GM23338 (cell line): ENCODE results near the gene ATP5MG. TPM values are rescaled to one million over a fixed set of nuclear protein-coding genes. Genes with fewer than 3 reads are reported as not detected.
"Not testable (repeated sequence)": the region's sequence is repeated elsewhere in the genome, so short reads cannot be mapped to it uniquely, and the experiment has no call there.

ENCODE experiments used
- ATAC-seq: fragments of 200-7000 bp; cut with Tn5 transposase; 3 replicates; pipeline ENCODE4 v1.9.1; 2020
- DNase-seq: peaks from one replicate; pipeline ENCODE4 v3.0.0-alpha.2; 2015; ENCODE audit warnings: low spot score
- H2AFZ ChIP-seq: fragments of 200-600 bp; sonication (generic); 2 replicates; pipeline ENCODE4 v1.8.0; 2016; ENCODE audit warnings: antibody characterized with exemption, mild to moderate bottlenecking, moderate library complexity
- H3F3A ChIP-seq: fragments of 200-600 bp; sonication (generic); replicated peaks from 2 replicates; pipeline ENCODE4 v1.8.0; 2017; ENCODE audit warnings: antibody characterized with exemption, mixed run types, low read depth
- H3K27ac ChIP-seq: fragments of 200-600 bp; sonication (generic); 2 replicates; pipeline ENCODE4 v1.6.1; 2016; ENCODE audit warnings: low read depth
- H3K27me3 ChIP-seq: fragments of 200-600 bp; sonication (generic); 2 replicates; pipeline ENCODE4 v1.8.0; 2016; ENCODE audit warnings: mild to moderate bottlenecking, mixed run types, moderate library complexity; ENCODE audit not compliant: insufficient read depth
- H3K36me3 ChIP-seq: fragments of 200-600 bp; sonication (generic); 2 replicates; pipeline ENCODE4 v1.8.0; 2016; ENCODE audit warnings: mild to moderate bottlenecking; ENCODE audit not compliant: insufficient read depth
- H3K4me1 ChIP-seq: fragments of 200-600 bp; sonication (generic); 2 replicates; pipeline ENCODE4 v1.8.0; 2016; ENCODE audit warnings: mild to moderate bottlenecking, moderate library complexity; ENCODE audit not compliant: insufficient read depth
- H3K4me2 ChIP-seq: fragments of 200-600 bp; sonication (generic); 2 replicates; pipeline ENCODE4 v1.7.1; 2017; ENCODE audit warnings: mixed run types
- H3K4me3 ChIP-seq: fragments of 200-600 bp; sonication (generic); 2 replicates; pipeline ENCODE4 v1.6.1; 2016; ENCODE audit warnings: mixed run types
- H3K79me2 ChIP-seq: fragments of 200-600 bp; sonication (generic); replicated peaks from 2 replicates; pipeline ENCODE4 v1.8.0; 2017; ENCODE audit warnings: mild to moderate bottlenecking; ENCODE audit not compliant: insufficient read depth
- H3K9me2 ChIP-seq: fragments of 200-600 bp; sonication (generic); 2 replicates; pipeline ENCODE4 v1.8.0; 2017; ENCODE audit not compliant: insufficient read depth
- H4K20me1 ChIP-seq: fragments of 200-600 bp; sonication (generic); replicated peaks from 2 replicates; pipeline ENCODE4 v1.8.0; 2017; ENCODE audit warnings: mild to moderate bottlenecking; ENCODE audit not compliant: insufficient read depth
- H3K27ac Mint-ChIP-seq: 2 replicates; pipeline ENCODE4 v1.8.0; 2020; ENCODE audit warnings: inconsistent platforms, mild to moderate bottlenecking, moderate library complexity, mixed read lengths
- H3K27me3 Mint-ChIP-seq: 3 replicates; pipeline ENCODE4 v1.8.0; 2022; ENCODE audit warnings: low read depth, mild to moderate bottlenecking, moderate library complexity, mixed read lengths, inconsistent platforms; ENCODE audit not compliant: insufficient read depth, poor library complexity
- H3K36me3 Mint-ChIP-seq: 3 replicates; pipeline ENCODE4 v1.8.0; 2021; ENCODE audit warnings: low read depth, mild to moderate bottlenecking, inconsistent platforms, moderate library complexity, mixed read lengths
- H3K4me1 Mint-ChIP-seq: 3 replicates; pipeline ENCODE4 v1.8.0; 2020; ENCODE audit warnings: mild to moderate bottlenecking, inconsistent platforms, mixed read lengths
- H3K4me3 Mint-ChIP-seq: 3 replicates; pipeline ENCODE4 v1.8.0; 2021; ENCODE audit warnings: moderate library complexity, mild to moderate bottlenecking, inconsistent platforms, mixed read lengths
- H3K9me3 Mint-ChIP-seq: 3 replicates; pipeline ENCODE4 v1.8.0; 2020; ENCODE audit warnings: moderate library complexity, mild to moderate bottlenecking, inconsistent platforms, mixed read lengths
- CREB1 ChIP-seq: fragments of 250-450 bp; sonication (Bioruptor Pico); IDR thresholded peaks from 2 replicates; pipeline ENCODE4 v1.5.0; 2020; ENCODE audit warnings: low read depth, mild to moderate bottlenecking, moderate library complexity
- ETS1 ChIP-seq: IDR thresholded peaks from 2 replicates; pipeline ENCODE4 v1.6.1; 2016; ENCODE audit warnings: antibody characterized with exemption
- EZH2 ChIP-seq: fragments of 200-600 bp; sonication (generic); IDR thresholded peaks from one replicate; pipeline ENCODE4 v1.8.0; 2017; ENCODE audit warnings: antibody characterized with exemption, mild to moderate bottlenecking, low read depth; ENCODE audit not compliant: unreplicated experiment
- EZH2phosphoT487 ChIP-seq: fragments of 200-600 bp; sonication (generic); IDR thresholded peaks from one replicate; pipeline ENCODE4 v1.8.1; 2018; ENCODE audit warnings: antibody characterized with exemption; ENCODE audit not compliant: unreplicated experiment
- JUNB ChIP-seq: IDR thresholded peaks from one replicate; pipeline ENCODE4 v1.6.1; 2016; ENCODE audit warnings: antibody characterized with exemption; ENCODE audit not compliant: unreplicated experiment
- NANOG ChIP-seq: IDR thresholded peaks from 2 replicates; pipeline ENCODE4 v1.6.1; 2016; ENCODE audit warnings: antibody characterized with exemption, borderline replicate concordance
- STAT1 ChIP-seq: IDR thresholded peaks from one replicate; pipeline ENCODE4 v1.6.1; 2016; ENCODE audit warnings: antibody characterized with exemption; ENCODE audit not compliant: unreplicated experiment
- ZNF114 ChIP-seq: fragments of 250-450 bp; sonication (Bioruptor Pico); IDR thresholded peaks from 2 replicates; pipeline ENCODE4 v1.5.0; 2020; ENCODE audit warnings: mild to moderate bottlenecking, moderate library complexity
- ZNF331 ChIP-seq: fragments of 250-450 bp; sonication (Bioruptor Pico); IDR thresholded peaks from 2 replicates; pipeline ENCODE4 v1.5.0; 2020; ENCODE audit warnings: low read depth, mild to moderate bottlenecking, moderate library complexity
- ZNF462 ChIP-seq: fragments of 250-450 bp; sonication (Bioruptor Pico); IDR thresholded peaks from 2 replicates; pipeline ENCODE4 v1.5.0; 2020; ENCODE audit warnings: mild to moderate bottlenecking, moderate library complexity
- polyA plus RNA-seq: library from polyadenylated mRNA; unstranded; fragments of >200 nt; fragmentation: Nextera tagmentation; extraction: Ambion mirVana; gene quantifications from 2 replicates; pipeline ENCODE4 v1.2.1, GENCODE V29; 2016
- total RNA-seq: library from RNA; depleted of rRNA; stranded (reverse); fragments of >200 nt; shearing (Covaris generic); gene quantifications from 2 replicates; pipeline ENCODE4 v1.2.3, GENCODE V29; 2014
- TF ChIP-seq, protein P1 (sequence below): IDR thresholded peaks from one replicate; pipeline ENCODE4 v1.6.1; 2018; ENCODE audit warnings: antibody characterized with exemption; ENCODE audit not compliant: unreplicated experiment

Gene ATP5MG
- total and polyA plus RNA-seq, 2 experiments from 2014 or later = 41.7 to 987 TPM

DNA sequence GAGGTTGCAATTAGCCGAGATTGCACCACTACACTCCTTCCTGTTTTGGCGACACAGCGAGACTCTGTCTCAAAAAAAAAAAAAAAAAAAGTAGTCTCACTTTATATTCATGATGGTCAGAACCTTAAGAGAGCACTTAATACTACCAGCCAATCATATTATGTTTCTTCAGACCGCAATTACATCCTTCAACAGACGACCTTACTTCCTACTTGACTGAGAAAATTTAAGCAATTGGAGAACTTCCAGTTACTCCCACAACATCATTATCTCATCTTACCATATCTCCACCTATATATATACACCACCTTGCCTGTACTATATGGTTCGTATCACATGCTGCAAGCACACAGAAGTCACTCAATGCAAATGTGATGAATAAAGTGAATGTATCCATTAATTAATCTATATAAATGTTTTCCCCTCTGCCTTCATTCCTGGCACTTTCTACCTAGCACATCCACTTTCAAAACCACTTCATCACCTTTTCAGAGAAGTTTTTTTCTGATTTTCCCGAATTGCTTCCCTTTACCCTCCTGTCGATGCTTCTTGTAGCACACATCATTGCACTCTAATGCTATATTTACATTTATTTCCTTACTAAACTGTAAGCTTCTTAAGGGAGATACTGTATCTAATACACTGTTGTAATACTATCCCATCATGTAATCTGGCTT, 13.8 kb downstream of the ATP5MG start (continued):
- TF ChIP-seq, protein P1, sequence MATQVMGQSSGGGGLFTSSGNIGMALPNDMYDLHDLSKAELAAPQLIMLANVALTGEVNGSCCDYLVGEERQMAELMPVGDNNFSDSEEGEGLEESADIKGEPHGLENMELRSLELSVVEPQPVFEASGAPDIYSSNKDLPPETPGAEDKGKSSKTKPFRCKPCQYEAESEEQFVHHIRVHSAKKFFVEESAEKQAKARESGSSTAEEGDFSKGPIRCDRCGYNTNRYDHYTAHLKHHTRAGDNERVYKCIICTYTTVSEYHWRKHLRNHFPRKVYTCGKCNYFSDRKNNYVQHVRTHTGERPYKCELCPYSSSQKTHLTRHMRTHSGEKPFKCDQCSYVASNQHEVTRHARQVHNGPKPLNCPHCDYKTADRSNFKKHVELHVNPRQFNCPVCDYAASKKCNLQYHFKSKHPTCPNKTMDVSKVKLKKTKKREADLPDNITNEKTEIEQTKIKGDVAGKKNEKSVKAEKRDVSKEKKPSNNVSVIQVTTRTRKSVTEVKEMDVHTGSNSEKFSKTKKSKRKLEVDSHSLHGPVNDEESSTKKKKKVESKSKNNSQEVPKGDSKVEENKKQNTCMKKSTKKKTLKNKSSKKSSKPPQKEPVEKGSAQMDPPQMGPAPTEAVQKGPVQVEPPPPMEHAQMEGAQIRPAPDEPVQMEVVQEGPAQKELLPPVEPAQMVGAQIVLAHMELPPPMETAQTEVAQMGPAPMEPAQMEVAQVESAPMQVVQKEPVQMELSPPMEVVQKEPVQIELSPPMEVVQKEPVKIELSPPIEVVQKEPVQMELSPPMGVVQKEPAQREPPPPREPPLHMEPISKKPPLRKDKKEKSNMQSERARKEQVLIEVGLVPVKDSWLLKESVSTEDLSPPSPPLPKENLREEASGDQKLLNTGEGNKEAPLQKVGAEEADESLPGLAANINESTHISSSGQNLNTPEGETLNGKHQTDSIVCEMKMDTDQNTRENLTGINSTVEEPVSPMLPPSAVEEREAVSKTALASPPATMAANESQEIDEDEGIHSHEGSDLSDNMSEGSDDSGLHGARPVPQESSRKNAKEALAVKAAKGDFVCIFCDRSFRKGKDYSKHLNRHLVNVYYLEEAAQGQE = no peak
- no peak for TF ChIP-seq ETS1
- TF ChIP-seq ZNF114 = no peak
- TF ChIP-seq CREB1 (CRISPR knock-in tag) = no peak
- no peak for TF ChIP-seq EZH2
- no peak for TF ChIP-seq JUNB
- no peak for TF ChIP-seq NANOG
- TF ChIP-seq EZH2phosphoT487 = no peak
- TF ChIP-seq STAT1 = no peak

DNA sequence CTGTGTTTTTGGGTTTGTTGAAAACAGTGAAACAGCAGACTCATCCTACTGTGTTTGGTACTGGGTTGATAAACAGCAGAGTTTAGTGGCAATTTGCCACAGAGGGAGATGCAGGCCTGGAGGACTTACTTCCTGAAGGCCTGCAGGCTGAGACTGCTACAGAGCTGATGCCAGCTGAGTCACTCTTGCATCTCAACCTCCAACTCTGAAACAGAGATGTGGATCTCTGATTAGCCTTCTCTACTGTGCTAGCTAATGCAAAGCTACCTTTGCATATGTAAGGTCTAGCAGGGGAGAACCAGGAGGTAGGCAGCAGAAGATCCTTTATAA, 14.3 kb downstream of the ATP5MG start:
- no peak for TF ChIP-seq ZNF331 (CRISPR knock-in tag)
- TF ChIP-seq ZNF114 = no peak
- no peak for TF ChIP-seq STAT1
- TF ChIP-seq ZNF462 = peak; percentile 99
- DNase-seq (peak; percentile 76), ATAC-seq (peak; percentile 96)
- 0 out of 2 replicates have a peak overlapping the region, but pooled peaks have one; percentile 8 for H3K4me3 ChIP-seq
- Mint-ChIP-seq H3K27ac (no peak overlapping the region), H3K4me3 (no peak overlapping the region), H3K4me1 (peaks cover 10% of the 10 kb centered on the region), H3K9me3 (no peaks in the 10 kb centered on the region), H3K36me3 (no peaks in the 10 kb centered on the region), H3K27me3 (peaks cover 2% of the 10 kb centered on the region)
- H2AFZ ChIP-seq = no peak overlapping the region
- peak overlapping the region; percentile 59 for H3K4me2 ChIP-seq
- peaks cover 5% of the 10 kb centered on the region; the same call in 1 of the 2 replicates for H3F3A ChIP-seq
- no peaks in the 10 kb centered on the region for H3K27me3 ChIP-seq
- H3K4me1 ChIP-seq = peaks cover 12% of the 10 kb centered on the region
- H3K27ac ChIP-seq = peak overlapping the region; percentile 88
- no peaks in the 10 kb centered on the region for H3K79me2 ChIP-seq
- H4K20me1 ChIP-seq = no peaks in the 10 kb centered on the region; the same call in 1 of the 2 replicates
- H3K36me3 ChIP-seq = no peaks in the 10 kb centered on the region
- no peaks in the 10 kb centered on the region for H3K9me2 ChIP-seq

DNA sequence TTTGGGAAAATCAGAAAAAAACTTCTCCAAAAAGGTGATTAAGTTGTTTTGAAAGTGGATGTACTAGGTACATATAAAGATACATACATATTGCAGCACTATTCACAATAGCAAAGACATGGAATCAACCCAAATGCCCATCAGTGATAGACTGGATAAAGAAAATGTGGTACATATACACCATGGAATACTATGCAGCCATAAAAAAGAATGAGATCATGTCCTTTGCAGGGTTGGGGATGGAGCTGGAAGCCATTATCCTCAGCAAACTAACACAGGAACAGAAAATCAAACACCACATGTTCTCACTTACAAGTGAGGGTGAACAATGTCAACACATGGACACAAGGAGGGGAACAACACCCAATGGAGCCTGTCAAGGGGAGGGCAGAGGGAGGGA, 15.5 kb downstream of the ATP5MG start:
- H3K36me3 Mint-ChIP-seq, H3K79me2 ChIP-seq, H3F3A ChIP-seq, H3K27ac ChIP-seq, H3K4me3 ChIP-seq, H3K27ac Mint-ChIP-seq, H3K4me2 ChIP-seq, H3K27me3 ChIP-seq, H3K9me3 Mint-ChIP-seq, H2AFZ ChIP-seq, ATAC-seq, H3K36me3 ChIP-seq, H3K9me2 ChIP-seq, H4K20me1 ChIP-seq, H3K4me3 Mint-ChIP-seq, DNase-seq, H3K4me1 Mint-ChIP-seq, H3K27me3 Mint-ChIP-seq: not testable (repeated sequence)
- H3K4me1 ChIP-seq = peaks cover 12% of the 10 kb centered on the region
